Right atrium auricular region (tissue), 2 donors: ENCODE data around the gene ZNF516. TPM values are rescaled to one million over a fixed set of nuclear protein-coding genes. Genes with fewer than 3 reads are reported as not detected.

ENCODE experiments used
- DNase-seq: peaks from one replicate; pipeline ENCODE4 v3.0.0-alpha.2; 2019; ENCODE audit warnings: low spot score
- H3K27ac ChIP-seq, 2 donors: fragments of 200-600 bp; sonication (generic); 1 replicate in 1 of 2; 2 replicates in 1 of 2; pipeline ENCODE4 v1.5.1; 2016 to 2019
- H3K27me3 ChIP-seq, 2 donors: fragments of 200-600 bp; sonication (generic); one replicate each; pipeline versions ENCODE4 v1.5.1 to v1.6.0; 2017 to 2019
- H3K36me3 ChIP-seq: fragments of 200-600 bp; sonication (generic); one replicate; pipeline ENCODE4 v1.5.1; 2016
- H3K4me1 ChIP-seq, 2 donors: fragments of 200-600 bp; sonication (generic); one replicate each; pipeline versions ENCODE4 v1.5.1 to v1.6.0; 2017 to 2019
- H3K4me3 ChIP-seq, 2 donors: fragments of 200-600 bp; sonication (generic); 1 replicate in 1 of 2; 2 replicates in 1 of 2; pipeline ENCODE4 v1.5.1; 2017 to 2019; ENCODE audit warnings: mild to moderate bottlenecking in 1 of 2, moderate library complexity in 1 of 2
- H3K9me3 ChIP-seq, 2 donors: fragments of 200-600 bp; sonication (generic); one replicate each; pipeline ENCODE4 v1.5.1; 2019
- total RNA-seq, 2 donors: library from RNA; depleted of rRNA; stranded (reverse); fragments of >200 nt; gene quantifications; one replicate each; pipeline ENCODE4 v1.1.0, GENCODE V29; 2016
- TF ChIP-seq, protein P1 (sequence below), 2 donors: fragments of 200-600 bp; sonication (generic); IDR thresholded peaks; one replicate each; pipeline ENCODE4 v1.5.1; 2019; ENCODE audit warnings: antibody characterized with exemption in 2 of 2

The ZNF516 gene
- total RNA-seq, 2 donors from 2014 or later: 11.0 to 14.0 TPM

DNA sequence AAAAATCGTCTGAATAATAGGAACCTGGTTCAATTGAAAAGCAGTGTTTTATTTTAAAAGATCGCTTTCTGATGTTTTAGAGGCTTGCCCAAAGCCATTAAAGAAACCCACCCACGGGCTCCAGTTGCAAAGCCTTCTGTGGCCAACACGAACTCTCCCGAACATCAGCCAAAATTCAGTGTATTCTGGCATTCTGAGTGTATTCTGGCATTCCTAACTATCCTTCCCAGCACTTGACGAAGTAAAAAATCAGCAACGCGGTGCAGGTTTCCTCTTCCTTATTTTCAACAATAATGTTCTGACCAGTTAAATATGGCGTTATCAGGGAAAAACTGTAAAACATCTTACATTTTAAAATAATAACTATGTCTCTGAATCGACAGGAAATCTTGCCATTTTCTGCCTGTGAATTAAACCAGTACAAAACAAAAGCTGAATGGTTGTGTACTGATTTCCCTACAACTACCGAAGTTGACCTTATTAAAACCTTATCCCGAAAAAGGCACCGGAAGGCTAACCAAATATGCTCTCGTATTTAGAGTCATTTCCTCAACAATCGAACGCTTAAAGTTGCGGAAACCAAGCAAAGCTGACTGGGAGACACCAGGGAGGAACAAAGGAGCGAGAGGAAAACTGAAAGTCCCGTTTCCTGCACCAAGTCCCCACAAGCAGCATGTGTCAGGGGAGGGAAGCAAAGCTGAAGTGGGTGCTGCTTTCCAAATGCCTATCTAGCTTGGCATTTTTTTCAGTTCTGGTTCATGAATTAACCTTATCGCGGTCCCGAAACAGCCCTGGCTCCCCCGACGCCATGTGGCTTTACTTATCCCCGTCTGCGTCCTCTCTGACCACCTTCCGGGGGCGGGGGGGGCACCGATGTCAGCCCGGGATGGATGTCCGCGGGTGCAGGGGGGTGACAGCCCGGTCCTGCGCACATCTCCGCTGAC lies 44.3 kb downstream of the ZNF516 start:
- TF ChIP-seq, protein P1, sequence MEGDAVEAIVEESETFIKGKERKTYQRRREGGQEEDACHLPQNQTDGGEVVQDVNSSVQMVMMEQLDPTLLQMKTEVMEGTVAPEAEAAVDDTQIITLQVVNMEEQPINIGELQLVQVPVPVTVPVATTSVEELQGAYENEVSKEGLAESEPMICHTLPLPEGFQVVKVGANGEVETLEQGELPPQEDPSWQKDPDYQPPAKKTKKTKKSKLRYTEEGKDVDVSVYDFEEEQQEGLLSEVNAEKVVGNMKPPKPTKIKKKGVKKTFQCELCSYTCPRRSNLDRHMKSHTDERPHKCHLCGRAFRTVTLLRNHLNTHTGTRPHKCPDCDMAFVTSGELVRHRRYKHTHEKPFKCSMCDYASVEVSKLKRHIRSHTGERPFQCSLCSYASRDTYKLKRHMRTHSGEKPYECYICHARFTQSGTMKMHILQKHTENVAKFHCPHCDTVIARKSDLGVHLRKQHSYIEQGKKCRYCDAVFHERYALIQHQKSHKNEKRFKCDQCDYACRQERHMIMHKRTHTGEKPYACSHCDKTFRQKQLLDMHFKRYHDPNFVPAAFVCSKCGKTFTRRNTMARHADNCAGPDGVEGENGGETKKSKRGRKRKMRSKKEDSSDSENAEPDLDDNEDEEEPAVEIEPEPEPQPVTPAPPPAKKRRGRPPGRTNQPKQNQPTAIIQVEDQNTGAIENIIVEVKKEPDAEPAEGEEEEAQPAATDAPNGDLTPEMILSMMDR (IDR thresholded peaks at IDR 0.05): no peak
- peak overlapping the region; percentile 62 to 65 for H3K4me3 ChIP-seq
- H3K36me3 ChIP-seq: no peaks in the 10 kb centered on the region
- H3K27me3 ChIP-seq: no peaks in the 10 kb centered on the region
- peaks cover 0 to 58% of the 10 kb centered on the region in 2 donors for H3K4me1 ChIP-seq
- H3K9me3 ChIP-seq: no peaks in the 10 kb centered on the region
- peak; percentile 66 for DNase-seq
- H3K27ac ChIP-seq: peak overlapping the region; percentile 86 to 89

DNA sequence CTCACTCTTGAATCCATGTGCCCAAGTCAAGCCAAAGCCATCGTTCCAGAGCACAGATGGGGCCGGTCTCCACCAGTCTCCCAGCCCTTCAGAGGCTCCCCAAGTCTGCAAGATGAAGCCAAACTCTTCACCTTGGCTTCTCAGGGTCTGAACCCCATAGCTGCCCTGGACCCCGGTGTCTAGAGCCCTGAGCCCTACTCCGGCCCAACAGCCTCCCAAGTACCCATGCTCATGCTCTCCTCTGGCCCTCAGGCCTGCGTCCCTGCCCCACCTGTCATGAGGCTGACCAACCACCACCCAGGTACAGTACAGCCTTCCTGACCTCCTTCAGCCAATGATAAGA lies 46.0 kb downstream of the ZNF516 start:
- H3K4me1 ChIP-seq: peaks cover 0 to 62% of the 10 kb centered on the region in 2 donors
- no peak overlapping the region for H3K27ac ChIP-seq
- no peaks in the 10 kb centered on the region for H3K36me3 ChIP-seq
- H3K9me3 ChIP-seq: no peaks in the 10 kb centered on the region
- H3K4me3 ChIP-seq: no peak overlapping the region
- no peaks in the 10 kb centered on the region for H3K27me3 ChIP-seq
- DNase-seq: peak; percentile 56
- TF ChIP-seq, protein P1 (IDR thresholded peaks at IDR 0.05): no peak

DNA sequence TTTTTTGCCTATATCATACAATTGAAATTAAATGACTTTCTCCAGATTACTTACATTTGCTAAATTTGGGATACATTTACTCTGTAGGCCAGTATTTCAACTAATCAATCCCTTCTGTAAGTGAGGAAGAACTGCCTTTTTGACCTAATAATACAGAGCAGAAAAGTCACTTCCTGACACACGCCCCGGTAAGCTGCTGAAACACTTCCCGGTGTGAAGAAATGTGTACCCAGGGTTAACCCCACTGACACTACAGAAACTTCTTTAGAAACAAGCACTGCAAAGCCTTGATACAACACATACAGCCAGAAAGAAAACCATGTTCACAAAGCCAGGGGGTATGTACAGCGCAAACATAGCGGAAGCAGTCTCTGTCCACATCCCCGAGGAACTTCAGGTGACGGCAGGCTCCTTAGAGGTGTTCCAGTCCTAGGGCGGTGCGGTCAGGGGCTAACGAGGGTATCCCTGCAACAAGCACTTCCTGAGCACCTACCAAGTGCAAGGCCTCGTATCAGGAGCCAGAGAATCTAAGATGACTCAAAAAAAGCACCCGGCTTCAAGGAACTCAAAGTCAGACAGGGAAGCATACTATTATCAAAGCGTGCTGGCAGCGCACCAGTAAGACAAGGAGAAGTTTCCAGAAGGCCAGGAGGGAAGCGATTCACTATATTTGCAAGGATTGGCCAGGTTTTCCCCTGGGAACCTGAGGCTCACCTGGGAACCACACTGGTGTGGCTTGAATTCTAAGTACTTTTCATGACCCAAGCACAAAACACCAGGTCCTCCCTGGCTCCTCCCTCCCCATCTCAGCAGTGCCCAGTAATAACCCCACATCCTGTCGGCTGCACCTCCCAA lies 46.6 kb downstream of the ZNF516 start:
- H3K9me3 ChIP-seq: no peaks in the 10 kb centered on the region
- no peak overlapping the region for H3K27ac ChIP-seq
- no peaks in the 10 kb centered on the region for H3K27me3 ChIP-seq
- no peak overlapping the region for H3K4me3 ChIP-seq
- H3K36me3 ChIP-seq: no peaks in the 10 kb centered on the region
- peak; percentile 58 for DNase-seq
- TF ChIP-seq, protein P1 (IDR thresholded peaks at IDR 0.05): no peak
- peaks cover 0 to 66% of the 10 kb centered on the region in 2 donors for H3K4me1 ChIP-seq

DNA sequence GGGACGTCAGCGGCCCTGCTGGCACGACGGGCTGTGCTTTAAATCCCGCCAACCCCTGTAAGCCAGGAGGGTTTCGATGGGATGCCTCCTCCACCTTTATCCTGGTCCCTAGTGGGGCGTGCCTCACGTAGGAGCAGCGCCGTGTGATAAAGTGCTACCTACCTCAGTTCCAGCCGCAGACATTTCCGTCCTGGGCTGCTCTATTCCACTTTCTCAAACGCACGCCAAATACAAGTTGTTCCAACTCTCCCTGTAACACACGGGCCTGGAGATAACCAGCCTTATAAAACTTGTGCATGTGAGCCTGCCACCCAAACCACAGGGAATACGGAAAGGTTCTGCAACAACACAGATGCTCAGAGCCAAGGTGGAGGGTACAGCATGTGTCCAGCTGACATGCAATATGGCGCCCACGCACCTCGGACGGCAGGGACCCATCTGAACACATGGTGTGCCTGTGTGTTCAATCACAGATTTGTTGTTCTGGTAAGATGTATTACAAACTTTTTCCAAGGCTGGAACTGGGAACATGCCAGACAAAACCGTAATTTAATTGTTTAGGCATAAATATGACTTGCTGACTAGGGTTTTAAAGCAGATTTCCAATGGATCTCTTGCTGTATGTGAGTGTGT lies 47.7 kb downstream of the ZNF516 start:
- peaks cover 0 to 62% of the 10 kb centered on the region in 2 donors for H3K4me1 ChIP-seq
- H3K27me3 ChIP-seq: no peaks in the 10 kb centered on the region
- peaks cover 4% of the 10 kb centered on the region for H3K36me3 ChIP-seq
- TF ChIP-seq, protein P1 (IDR thresholded peaks at IDR 0.05): no peak
- no peak overlapping the region for H3K27ac ChIP-seq
- DNase-seq: no peak
- no peaks in the 10 kb centered on the region for H3K9me3 ChIP-seq
- H3K4me3 ChIP-seq: no peak overlapping the region

DNA sequence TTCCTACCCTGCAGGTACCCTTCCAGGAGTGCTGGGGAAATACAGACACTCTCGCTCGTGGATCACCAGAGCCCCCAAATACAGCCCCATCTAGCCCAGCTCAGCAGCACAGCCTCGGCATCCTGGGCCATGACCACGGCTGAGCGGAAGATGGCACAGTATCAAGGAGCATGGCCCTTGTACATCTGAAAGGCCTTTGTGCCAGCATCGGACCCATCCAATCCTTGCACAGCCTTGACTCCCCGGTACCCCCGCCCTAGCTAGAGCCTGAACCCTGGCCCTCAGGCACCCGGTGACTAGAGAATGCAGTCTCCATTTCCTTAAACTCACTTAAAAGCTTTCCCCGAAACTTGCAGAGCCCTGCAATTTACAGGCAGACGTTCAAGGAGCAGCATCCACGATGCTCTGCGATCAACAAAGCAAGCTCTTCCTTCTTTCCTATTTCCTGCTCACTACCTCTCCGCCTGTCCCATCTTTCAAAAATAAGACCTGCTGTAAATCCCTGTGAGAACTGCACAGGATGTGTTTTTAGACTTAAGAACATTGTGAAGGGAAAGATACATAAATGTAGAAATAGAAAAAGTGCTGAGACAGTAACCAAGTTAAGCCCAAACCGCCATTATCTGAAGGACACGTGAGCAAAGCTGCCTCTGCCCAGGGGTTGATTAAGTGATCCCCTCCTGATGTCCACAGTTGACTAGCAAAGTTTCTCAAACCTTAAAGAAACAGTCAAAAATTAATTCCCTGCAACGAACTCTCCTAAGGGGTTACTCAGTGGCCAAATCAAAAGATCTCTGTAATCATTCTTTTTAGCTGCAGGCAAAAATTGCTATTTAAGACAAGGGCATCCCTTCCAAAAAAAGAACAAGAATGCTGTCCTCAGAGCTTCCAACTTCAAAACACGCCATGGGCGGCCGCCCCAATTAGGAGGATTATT lies 48.5 kb downstream of the ZNF516 start:
- H3K36me3 ChIP-seq: peaks cover 12% of the 10 kb centered on the region
- TF ChIP-seq, protein P1 (IDR thresholded peaks at IDR 0.05): no peak
- H3K9me3 ChIP-seq: no peaks in the 10 kb centered on the region
- H3K27ac ChIP-seq: no peak overlapping the region
- no peaks in the 10 kb centered on the region for H3K27me3 ChIP-seq
- peaks cover 0 to 54% of the 10 kb centered on the region in 2 donors for H3K4me1 ChIP-seq
- H3K4me3 ChIP-seq: no peak overlapping the region
- DNase-seq: peak; percentile 56
